ENCODE results near the gene CDK5RAP3.

DNA sequence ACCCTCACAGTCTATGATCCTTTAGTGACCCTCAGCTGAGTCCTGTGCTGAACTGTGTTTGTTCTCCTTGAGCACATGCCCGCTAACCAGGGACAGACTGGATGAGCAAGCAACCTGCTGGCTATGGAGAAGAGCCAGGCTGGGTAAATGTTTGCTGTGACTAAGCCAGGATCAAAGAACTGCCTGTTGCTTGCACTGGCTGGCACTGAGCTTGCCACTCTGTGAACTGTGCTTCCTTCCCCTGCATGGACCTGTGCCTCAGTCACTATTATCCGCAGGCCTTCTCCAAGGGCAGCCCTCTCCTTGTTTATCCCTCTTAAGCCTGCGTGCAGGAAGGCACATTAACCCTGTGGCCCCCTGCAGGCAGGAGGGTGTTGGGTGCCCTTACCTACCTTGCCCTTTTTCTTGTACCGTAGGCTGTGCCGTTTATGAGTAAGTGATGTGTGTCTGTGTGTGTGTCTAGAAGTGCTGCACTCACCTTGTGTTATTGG, 22.2 kb upstream of the CDK5RAP3 start:
- TF ChIP-seq FOXM1 (IDR thresholded peaks at IDR 0.05; ENCODE audit: borderline replicate concordance, low read depth) = no peak
- no peak for TF ChIP-seq CEBPB (IDR thresholded peaks at IDR 0.05)
- no peak for TF ChIP-seq EGR1 (IDR thresholded peaks at IDR 0.05)
- TF ChIP-seq, protein P1, sequence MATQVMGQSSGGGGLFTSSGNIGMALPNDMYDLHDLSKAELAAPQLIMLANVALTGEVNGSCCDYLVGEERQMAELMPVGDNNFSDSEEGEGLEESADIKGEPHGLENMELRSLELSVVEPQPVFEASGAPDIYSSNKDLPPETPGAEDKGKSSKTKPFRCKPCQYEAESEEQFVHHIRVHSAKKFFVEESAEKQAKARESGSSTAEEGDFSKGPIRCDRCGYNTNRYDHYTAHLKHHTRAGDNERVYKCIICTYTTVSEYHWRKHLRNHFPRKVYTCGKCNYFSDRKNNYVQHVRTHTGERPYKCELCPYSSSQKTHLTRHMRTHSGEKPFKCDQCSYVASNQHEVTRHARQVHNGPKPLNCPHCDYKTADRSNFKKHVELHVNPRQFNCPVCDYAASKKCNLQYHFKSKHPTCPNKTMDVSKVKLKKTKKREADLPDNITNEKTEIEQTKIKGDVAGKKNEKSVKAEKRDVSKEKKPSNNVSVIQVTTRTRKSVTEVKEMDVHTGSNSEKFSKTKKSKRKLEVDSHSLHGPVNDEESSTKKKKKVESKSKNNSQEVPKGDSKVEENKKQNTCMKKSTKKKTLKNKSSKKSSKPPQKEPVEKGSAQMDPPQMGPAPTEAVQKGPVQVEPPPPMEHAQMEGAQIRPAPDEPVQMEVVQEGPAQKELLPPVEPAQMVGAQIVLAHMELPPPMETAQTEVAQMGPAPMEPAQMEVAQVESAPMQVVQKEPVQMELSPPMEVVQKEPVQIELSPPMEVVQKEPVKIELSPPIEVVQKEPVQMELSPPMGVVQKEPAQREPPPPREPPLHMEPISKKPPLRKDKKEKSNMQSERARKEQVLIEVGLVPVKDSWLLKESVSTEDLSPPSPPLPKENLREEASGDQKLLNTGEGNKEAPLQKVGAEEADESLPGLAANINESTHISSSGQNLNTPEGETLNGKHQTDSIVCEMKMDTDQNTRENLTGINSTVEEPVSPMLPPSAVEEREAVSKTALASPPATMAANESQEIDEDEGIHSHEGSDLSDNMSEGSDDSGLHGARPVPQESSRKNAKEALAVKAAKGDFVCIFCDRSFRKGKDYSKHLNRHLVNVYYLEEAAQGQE (IDR thresholded peaks at IDR 0.05; ENCODE audit: low read depth) = no peak
- TF ChIP-seq, protein P2, sequence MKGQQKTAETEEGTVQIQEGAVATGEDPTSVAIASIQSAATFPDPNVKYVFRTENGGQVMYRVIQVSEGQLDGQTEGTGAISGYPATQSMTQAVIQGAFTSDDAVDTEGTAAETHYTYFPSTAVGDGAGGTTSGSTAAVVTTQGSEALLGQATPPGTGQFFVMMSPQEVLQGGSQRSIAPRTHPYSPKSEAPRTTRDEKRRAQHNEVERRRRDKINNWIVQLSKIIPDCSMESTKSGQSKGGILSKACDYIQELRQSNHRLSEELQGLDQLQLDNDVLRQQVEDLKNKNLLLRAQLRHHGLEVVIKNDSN (IDR thresholded peaks at IDR 0.05) = no peak
- TF ChIP-seq EP300 (IDR thresholded peaks at IDR 0.05; ENCODE audit: borderline replicate concordance) = no peak
- no peak for TF ChIP-seq YY1 (IDR thresholded peaks at IDR 0.05; ENCODE audit: low read depth)
- TF ChIP-seq, protein P3, sequence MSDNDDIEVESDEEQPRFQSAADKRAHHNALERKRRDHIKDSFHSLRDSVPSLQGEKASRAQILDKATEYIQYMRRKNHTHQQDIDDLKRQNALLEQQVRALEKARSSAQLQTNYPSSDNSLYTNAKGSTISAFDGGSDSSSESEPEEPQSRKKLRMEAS (IDR thresholded peaks at IDR 0.05) = no peak
- TF ChIP-seq TAF1 (IDR thresholded peaks at IDR 0.05; ENCODE audit: low read depth) = no peak
- TF ChIP-seq CREB1 (IDR thresholded peaks at IDR 0.05; ENCODE audit: low read depth) = no peak
- TF ChIP-seq RAD21 (IDR thresholded peaks at IDR 0.05; ENCODE audit: low read depth) = no peak
- no peak for TF ChIP-seq NFIC (IDR thresholded peaks at IDR 0.05)
